GDM1 (cell line): ENCODE results near the gene BSPRY.
A peak's percentile ranks its signal among the peaks of the same experiment; 100 is the strongest.

Source experiments
- DNase-seq: peaks from one replicate; lab custom pipeline; 2025; lab: John Stamatoyannopoulos, UW

The BSPRY gene

GRCh38 chr9:113349445-113350094 lies at the start of gene BSPRY:
Gene BSPRY (plus strand): TSS chr9:113349541. CDS start chr9:113349580, 39 bp downstream.
- DNase-seq = no peak

- peak; percentile 50 for DNase-seq
Measured at GRCh38 chr9:113299800-113300292, 49.5 kb upstream of the BSPRY start.

- DNase-seq = no peak
Measured at GRCh38 chr9:113301548-113301947, 47.8 kb upstream of the BSPRY start.

GRCh38 chr9:113302792-113303418 lies 46.4 kb upstream of the BSPRY start, which contains the start of gene RNF183:
Gene RNF183 (minus strand): TSS chr9:113303376. CDS start chr9:113298184, 5,192 bp downstream.
- DNase-seq = no peak

DNA sequence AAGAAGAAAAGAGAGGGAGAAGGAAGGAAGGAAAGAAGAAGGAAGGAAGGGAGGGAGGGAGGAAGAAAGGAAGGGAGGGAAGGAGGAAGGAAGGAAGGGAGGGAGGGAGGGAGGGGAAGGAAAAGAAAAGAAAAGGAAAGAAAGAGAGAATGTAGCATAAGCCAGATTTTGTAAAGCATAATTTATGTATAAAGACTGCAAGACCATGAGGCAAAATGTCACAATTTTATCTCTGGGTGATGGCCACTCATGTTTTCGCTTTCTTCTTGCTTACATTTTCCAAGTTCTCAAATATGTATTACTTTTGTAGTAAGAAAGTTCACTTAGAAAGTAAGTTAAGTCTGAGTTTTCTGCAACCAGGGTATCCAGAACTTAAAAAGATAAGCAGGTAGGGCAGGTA lies 42.8 kb upstream of the BSPRY start:
- DNase-seq = no peak

DNA sequence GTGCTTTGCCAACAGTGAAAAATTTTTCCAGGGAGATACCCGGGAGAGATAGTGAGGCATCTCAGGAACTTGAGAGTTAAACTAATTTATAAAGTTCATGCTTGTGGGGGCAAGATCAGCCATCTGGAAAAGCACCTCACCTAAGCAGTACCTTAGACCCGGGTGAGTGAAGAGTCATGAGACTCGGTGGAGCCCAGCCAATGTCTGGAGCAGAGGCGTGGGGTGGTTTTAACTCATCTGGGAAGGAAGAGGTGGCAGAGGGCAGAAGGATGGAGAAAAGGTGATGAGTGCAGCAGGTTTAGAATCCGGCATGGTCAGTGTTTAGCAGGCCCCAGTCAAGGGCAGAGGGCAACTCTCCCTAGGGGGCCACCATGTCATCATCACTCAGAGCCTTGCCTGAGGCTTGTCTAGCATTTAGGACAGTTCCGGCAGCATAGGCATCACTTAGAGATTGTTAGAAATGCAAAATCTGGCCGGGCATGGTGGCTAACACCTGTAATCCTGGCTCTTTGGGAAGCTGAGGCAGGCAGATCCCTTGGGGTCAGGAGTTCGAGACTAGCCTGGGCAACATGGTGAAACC lies 41.9 kb upstream of the BSPRY start:
- no peak for DNase-seq

- no peak for DNase-seq
Measured at GRCh38 chr9:113309204-113309813, 40.0 kb upstream of the BSPRY start.

GRCh38 chr9:113310538-113310937 lies 38.8 kb upstream of the BSPRY start:
- DNase-seq = no peak

DNA sequence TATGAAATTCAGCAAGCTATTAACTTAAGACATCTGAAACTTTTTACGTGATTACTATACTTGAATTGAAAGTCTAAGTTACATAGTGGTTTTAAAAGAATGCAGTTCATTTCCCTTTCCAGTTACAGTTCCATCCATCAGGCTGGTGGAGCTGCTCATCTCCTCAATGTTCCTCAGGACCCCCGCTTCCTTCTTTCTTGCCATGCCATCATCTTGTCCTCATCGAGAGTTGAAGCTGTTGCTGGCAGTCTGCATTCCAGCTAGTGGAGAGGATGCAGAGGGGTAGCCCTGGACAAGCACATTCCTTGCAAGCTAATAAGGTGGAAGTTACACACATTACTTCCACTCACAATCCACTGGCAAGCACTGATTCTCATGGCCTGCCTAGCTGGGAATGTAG lies 37.4 kb upstream of the BSPRY start:
- DNase-seq = no peak

- no peak for DNase-seq
Measured at GRCh38 chr9:113313261-113313660, 36.1 kb upstream of the BSPRY start.

DNA sequence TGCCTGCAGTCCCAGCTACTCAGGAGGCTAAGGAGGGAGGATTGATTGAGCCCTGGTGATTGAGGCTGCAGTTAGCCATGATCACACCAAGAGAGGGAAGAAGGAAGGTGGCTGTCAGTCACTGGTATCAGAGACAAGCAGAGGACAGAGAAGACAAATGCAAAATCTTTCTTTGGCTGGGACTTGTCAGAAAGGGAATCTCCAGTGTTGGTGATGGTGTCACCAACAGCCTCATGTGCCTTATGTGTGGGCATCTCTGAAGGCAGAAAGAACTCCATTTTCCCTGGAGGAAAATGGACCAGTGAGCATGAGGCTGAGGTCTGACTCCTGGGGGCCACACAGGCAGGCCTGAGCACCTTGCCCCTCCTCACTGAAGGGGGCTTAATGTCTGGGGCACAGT lies 34.1 kb upstream of the BSPRY start:
- no peak for DNase-seq

DNA sequence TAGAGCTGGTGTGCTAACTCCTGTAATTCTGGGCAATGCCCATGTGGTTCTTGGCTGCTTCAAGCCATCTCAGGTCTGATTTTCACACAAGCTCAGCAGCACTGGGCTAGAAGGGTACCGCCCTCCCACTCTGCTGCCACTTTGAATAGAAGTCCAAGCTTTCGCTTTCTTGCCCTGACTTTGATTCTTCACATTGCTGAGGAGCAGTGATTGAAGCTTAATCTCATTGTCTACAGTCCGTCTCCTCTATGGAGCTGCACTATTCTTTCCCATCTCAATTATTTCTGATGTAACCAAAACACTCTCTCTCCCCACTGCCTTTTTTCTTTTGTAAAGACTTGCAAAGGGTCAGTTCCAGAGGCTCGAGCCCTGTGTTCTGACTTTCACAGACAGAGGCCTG lies 33.3 kb upstream of the BSPRY start:
- DNase-seq = no peak

GRCh38 chr9:113317777-113318176 lies 31.6 kb upstream of the BSPRY start:
- DNase-seq = no peak

- DNase-seq = no peak
Measured at GRCh38 chr9:113319054-113319453, 30.3 kb upstream of the BSPRY start.

GRCh38 chr9:113320051-113320450 lies 29.3 kb upstream of the BSPRY start:
- DNase-seq = no peak

DNA sequence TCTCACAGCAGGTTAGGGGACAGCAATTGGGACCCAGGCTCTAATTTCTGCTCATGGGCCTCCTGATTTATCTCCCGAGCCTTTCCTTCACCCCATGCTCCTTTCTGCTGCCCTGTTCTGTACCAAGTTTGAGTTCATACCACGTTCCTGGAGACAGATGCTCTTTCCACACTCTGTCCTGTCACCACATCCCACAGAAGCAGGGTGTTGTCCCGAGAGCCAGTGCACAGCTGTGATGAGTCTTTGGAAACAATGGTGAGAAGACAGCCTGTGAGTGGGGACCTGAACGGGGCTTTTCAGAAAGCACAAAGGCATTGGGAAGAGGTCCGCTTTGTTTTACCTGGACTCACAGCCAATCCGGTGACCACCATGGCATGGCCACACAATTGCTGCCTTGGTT lies 26.7 kb upstream of the BSPRY start:
- DNase-seq = no peak

DNA sequence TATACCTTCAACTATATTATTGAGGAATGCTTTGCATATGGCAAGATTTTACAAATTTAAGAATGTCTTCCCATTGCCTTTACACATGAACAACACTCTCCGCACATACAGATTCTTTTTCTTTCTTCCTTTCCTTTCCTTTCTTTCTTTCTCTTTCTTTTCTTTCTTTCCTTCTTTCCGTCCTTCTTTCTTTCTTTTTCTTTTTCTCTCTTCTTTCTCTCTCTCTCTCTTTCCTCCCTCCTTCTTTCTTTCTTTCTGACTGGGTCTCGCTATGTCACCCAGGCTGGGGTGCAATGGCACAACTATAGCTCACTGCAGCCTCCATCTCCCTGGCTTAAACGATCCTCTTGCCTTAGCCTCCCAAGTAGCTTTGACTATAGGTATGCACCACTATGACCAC lies 23.1 kb upstream of the BSPRY start:
- DNase-seq = no peak

DNA sequence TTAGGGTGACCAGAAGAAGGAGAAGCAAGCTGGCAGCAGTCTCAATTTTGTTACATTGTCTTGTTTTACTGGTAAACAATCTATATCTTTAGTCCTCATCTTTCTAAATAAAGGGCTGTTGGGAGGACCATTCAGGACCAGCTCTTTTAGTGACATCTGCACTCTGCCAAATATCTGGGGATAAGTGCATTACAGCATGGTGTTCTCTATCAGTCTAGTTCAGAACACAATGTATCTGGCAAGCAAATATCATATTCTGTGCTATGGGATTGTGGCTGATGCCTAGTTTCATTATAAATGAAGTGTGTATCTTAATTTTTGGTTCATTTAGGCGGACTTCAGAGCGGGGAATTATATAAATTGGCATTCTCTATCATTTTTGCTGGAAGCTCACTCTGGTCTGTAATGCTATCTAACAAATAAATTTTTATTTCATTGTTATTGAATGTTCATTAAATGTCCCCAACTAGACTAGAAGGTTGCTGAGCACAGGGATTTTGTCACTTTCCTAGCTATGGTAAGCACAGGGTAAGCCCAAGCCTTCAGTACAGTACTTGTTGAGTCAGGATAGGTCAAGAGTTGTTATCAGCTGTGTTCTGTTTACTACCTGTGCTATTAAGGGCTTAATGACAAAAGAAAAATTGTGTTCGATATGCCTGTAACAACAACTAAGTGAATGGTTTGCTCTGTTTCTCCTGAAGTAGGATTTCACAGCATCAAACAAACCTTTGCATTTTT lies 21.1 kb upstream of the BSPRY start:
- DNase-seq = no peak

DNA sequence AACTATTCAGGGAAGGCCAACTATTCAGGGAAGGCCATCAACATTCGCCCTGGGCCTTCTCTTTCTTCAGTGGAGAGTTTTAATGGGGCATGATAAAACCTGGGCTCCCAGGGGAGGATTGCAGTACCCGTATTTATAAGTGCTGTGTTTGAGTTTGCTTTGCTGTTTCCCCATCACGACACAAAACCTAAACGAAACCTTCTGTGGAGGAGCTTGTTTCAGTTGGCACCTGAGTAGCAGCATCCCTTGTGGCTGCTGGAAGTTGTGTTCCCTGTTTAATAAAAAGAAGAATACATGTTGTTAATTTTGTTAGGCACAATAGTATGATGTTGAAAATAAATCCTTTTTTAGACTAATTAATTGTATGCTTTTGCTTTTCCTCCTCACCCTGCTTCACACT lies 17.6 kb upstream of the BSPRY start:
- DNase-seq = no peak

DNA sequence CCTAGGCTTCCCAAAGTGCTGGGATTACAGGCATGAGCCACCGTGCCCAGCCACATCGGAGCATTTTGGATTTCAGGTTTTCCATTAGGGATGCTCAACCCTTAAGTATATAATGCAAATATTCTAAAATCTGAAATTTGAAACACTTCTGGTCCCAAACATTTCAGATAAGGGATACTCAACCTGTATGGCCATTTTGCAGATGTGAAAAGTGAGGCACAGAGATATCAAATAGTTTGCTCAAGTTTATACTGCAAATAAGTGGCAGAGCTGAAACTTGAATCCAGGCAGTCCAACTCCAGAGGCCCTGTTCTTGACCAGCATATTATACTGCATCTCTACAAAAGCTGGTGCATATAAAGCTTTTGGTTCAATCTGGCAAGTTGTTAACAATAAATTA lies 11.6 kb upstream of the BSPRY start:
- DNase-seq = no peak

GRCh38 chr9:113340011-113340699 lies 9.2 kb upstream of the BSPRY start, which contains the start of gene WDR31:
Gene WDR31 (minus strand): TSS chr9:113340275. CDS start chr9:113332022, 8,253 bp downstream.
- DNase-seq = peak; percentile 84
